HG02759 (cell line): Measurements from ENCODE around the gene EDEM3.
"Not testable (repeated sequence)": the region's sequence is repeated elsewhere in the genome, so short reads cannot be mapped to it uniquely, and the experiment has no call there.

Experiments used
- ATAC-seq: cut with Tn5 transposase; IDR thresholded peaks from one replicate; pipeline ENCODE4 v1.9.1; 2021; ENCODE audit warnings: mild to moderate bottlenecking, moderate library complexity; ENCODE audit not compliant: unreplicated experiment

EDEM3 gene

GRCh38 chr1:184770181-184770979, 15.7 kb upstream of the EDEM3 start:
- ATAC-seq = no peak

DNA sequence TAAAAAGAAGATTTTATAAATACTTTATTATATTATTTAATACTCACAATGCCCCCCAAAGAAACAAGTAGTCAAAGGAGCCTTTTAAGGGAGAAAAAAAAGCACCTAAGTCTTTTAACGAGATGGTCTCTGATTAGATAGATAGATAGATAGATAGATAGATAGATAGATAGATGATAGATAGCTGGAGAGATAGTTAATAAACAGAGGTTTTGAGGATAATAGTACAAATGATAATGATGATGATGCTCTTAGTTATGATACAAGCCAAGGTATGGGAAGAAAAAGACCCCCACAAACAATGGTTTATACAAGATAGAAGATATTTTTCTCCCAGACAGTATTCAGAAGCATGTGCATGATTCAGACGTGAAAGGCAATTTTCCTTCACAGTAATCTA, 14.6 kb upstream of the EDEM3 start:
- no peak for ATAC-seq

DNA sequence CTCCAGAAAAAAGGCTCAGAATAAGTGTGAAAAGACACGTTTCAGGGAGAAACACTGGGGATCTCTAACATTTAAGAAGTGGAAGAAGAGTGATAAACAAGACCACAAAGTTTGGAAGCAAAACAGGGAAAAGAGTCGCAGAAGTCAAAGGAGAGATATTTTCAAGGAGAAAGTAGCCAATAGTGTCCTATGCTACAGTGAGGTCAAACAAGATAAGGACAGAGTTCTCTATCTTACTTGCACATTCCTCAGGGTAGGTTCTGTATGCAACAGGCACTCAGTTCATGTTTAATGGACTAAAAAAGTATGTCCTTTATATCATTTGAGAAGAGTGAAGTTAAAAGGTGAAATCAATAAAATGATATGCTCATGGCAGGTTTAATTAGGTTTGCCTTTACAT, 13.8 kb upstream of the EDEM3 start:
- ATAC-seq = no peak

DNA sequence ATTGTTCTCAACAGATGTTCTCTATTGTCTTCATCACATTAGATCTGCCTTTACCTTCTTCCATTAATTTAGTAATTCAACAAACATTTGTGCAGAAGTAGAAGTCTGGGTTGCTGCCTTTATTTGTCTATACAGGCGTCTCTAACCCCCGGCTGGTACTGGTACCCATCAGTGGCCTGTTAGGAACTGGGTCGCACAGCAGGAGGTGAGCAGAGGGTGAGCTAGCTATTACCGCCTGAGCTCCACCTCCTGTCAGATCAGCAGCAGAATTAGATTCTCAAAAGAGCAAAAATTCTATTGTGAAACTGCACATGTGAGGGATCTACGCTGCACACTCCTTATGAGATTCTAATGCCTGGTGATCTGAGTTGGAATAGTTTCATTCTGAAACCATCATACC, 12.9 kb upstream of the EDEM3 start:
- no peak for ATAC-seq

DNA sequence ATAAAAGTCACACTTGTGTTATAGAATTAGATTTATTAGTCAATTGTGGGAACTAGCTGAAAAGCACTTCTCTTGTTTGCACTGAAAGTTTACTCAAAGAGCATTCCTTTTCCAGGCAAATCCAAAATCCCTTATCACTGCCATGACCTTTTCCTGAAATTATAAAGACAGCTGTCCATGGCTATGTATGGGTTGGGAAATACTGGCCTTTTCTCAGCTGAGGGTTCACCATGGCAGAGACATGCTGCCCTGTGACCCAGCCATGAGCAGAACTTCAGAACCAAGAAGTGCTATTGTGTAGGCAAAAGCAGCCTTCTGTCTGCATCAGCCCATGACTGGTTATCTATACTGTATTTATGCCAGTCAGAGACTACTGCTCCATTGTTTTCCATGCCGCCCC, 9.8 kb upstream of the EDEM3 start:
- ATAC-seq = no peak

DNA sequence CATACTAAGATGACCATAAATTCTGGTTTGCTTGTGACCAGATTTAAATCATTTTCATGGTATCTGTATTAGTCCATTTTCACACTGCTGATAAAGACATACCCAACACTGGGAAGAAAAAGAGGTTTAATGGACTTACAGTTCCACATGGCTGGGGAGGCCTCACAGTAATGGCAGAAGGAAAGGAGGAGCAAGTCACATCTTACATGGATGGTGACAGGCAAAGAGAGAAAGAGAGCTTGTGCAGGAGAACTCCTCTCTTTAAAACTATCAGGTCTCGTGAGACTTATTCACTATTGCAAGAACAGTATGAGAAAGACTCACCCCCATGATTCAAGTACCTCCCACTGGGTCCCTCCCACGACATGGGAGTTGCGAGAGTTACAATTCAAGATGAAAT, 8.9 kb upstream of the EDEM3 start:
- not testable (repeated sequence) for ATAC-seq

DNA sequence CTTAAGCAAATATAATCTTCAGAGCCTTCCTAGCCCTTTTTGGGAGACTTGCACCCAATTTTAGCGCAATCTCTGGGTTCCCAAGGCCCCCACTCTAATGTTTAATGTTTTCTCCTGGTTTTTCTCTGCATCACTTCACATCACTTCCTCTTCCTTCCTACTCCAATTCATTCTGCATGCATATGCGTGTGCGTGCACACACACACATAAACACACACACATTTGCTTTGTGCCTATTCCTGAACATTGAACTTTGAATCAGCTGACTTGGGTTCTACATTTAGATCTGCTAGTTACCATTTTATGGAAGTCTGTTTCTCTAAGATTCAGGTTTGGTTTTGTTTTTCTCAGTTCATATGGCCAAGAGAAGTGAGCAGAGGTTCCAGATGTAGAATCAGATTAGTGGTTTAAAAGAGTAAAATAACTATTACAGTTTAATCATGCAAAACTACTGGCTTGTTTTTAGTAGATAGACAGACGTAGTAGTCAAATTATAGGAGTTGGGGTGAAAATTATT, 7.4 kb upstream of the EDEM3 start:
- ATAC-seq = no peak

GRCh38 chr1:184759651-184760050, 5.0 kb upstream of the EDEM3 start:
- no peak for ATAC-seq

- ATAC-seq = no peak
Measured at GRCh38 chr1:184759112-184759511, 4.5 kb upstream of the EDEM3 start.

DNA sequence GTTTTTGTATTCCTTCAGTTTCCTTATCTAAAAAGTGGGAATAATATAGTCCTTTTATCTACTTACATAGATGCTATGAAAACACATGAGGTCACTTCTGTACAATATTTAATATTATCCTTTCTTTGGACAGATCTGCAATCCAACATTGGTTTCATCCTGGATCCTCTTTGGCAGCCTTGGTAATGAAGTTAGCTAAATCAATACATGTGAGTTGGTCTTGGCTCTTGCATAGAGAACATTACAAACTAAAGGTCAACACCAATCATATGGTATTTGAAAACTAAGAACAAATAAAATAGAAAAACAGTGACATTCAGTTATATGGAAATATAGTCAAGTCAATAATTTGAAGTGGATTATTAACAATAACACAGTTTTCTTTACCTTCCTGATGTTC, 3.2 kb upstream of the EDEM3 start:
- no peak for ATAC-seq

GRCh38 chr1:184757406-184757805, 2.7 kb upstream of the EDEM3 start:
- no peak for ATAC-seq

DNA sequence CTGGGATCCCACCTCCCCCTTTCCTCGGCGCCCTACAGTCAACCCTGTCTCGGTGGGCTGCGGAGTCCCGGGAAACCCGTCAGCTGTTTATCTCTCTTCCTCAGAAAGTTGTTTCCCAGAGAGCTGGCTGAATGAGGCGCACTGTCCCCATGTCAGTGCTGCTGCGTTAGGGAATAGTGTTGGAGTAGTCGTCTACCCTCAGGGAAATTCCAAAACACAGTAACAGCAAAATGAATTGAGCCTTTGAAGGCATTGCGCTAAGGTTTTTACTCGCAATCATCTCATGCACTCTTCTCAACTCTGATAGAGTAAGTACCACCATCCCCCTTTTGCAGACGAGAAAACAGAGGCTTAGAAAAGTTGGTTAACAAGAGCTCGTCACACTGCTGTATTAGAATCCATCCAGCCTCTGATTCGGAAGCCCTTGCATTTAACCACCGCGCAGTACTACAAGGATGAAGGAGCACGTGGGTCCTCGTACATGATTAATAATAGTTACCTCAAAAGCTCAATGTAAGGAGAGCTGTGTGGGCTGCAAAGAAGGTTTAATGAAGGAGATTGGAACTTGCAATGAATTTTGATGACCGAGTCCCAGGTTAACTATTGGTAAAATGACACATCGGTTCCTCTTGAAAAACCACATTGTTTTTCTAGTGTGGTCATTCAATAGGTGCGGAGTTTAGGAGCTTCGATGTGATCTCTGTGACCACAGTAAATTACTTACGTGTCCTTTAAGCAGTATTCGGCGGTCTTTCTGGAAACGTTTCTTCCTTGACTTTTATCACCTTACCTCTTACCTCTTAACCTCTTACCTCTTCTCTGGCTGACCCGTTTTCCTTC, 788 bp upstream of the EDEM3 start:
- ATAC-seq = peak; percentile 1

- peak; percentile 8 for ATAC-seq
Measured at GRCh38 chr1:184753608-184754475, 816 bp downstream of the EDEM3 start.

DNA sequence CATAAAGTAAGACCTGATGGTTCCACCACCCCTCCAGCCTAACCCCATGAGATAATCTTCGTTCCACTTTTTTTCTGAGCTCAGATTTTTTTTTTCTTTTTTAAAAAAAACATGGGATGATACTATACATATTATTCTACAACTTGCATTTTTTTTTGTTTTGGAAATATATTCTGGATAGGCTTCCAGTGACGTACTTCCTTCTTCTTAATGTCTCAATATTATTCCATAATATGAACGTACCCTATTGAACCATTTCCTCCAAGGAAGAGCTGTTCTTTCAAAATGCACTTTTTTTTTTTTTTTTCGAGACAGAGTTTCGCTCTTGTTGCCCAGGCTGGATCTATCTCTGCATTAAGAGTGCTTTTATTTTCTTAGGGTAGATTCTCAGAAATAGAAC, 1.5 kb downstream of the EDEM3 start:
- no peak for ATAC-seq

- ATAC-seq = no peak
Measured at GRCh38 chr1:184752656-184753055, 2.0 kb downstream of the EDEM3 start.

DNA sequence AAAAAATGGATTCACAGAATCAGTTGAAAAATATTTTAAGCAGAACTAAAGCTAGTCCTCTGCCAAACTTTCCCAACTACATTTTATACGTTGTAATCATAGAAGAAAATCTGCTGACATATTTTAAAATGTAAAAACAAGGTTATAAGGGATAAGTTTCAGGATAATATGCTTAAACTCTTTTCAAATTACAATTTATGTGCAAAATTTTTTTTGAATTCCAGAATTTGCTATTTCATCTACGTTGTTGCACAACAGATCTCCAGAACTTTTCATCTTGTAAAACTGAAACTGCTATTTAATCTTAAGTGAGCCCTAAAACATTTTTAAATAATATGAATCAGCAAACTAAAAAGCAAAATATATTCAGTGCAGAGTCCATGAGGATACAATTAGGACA, 5.9 kb downstream of the EDEM3 start:
- no peak for ATAC-seq

DNA sequence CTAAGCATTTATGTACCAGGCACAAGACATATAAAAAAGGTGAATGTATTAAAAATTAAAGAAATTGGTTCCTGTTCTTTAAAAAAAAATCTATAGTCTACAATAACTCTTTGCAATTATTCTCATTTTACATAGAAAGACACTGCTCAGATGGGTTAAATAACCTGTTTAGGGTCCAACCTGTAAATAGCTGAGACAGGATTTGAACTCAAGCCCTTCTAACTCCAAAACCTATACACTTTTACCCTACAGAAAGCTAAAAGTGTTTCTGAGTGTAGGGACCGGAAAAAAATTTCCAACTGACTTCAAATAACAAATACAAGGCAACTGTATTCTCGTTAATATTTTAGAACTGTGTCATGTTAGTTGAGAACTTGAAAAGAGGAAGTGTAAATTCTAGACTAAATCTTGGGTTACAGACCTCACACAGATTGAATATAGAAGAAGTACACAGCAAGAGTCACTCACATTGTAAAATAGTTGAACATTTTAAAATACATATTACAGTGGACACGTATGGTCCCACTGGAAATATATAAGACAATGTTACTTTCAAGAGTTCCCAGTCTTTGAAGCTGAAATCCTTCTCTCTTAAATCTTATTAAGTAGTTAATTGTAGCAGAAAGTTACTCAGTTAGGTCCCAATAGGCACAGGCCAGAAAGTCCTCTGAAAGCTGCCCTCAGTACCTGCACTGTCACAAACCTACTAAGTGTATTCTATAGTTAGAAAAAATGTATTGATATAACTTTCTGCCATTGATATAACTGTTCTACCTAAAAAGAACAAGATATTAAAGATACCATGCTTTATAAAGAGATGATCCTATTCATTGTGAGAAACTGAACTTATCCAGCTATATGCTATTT, 7.3 kb downstream of the EDEM3 start:
- peak; percentile 71 for ATAC-seq

DNA sequence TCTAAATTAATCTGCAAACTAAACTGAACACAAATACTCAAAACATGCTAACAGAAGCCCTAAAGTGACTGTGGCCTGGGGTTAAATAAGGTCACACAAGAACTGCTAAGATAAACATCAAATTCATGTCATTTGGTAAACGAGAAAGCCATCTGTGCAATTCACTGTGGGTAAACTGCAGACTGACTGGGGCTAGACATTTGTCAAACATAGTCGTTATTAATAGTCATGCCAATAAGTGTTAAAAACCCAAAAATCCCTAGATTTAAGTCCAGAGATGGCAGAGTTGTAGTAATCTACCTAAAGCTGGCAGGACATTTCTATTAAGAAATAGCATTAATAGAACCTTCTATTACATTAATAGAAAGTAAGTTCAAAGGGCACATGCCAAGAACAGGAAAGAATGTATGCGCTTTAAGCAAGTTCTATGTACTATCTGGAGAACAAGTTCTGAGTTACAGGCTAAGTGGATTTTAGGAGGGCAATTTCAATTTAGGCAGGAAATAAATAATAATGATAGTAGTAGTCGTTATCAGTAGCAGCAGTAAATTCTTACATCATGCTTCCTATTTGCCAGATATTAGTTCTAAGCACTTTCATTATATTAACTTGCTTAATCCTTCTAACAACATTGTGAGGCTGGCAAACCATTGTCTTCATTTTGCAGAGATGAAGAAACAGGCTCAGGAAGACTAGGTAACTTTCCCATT, 8.6 kb downstream of the EDEM3 start:
- ATAC-seq = no peak

- ATAC-seq = no peak
Measured at GRCh38 chr1:184745110-184745509, 9.5 kb downstream of the EDEM3 start.
